Measurements from ENCODE around the gene IL12RB1. TPM values are rescaled to one million over a fixed set of nuclear protein-coding genes. Genes with fewer than 3 reads are reported as not detected.
A peak's percentile ranks its signal among the peaks of the same experiment; 100 is the strongest.

IL12RB1 gene
- total and polyA plus RNA-seq, 2 of the 13 experiments (the other 11 are each of a cell fraction or from before 2014, with no cell fraction given), result 0.03 to 0.04 TPM

DNA sequence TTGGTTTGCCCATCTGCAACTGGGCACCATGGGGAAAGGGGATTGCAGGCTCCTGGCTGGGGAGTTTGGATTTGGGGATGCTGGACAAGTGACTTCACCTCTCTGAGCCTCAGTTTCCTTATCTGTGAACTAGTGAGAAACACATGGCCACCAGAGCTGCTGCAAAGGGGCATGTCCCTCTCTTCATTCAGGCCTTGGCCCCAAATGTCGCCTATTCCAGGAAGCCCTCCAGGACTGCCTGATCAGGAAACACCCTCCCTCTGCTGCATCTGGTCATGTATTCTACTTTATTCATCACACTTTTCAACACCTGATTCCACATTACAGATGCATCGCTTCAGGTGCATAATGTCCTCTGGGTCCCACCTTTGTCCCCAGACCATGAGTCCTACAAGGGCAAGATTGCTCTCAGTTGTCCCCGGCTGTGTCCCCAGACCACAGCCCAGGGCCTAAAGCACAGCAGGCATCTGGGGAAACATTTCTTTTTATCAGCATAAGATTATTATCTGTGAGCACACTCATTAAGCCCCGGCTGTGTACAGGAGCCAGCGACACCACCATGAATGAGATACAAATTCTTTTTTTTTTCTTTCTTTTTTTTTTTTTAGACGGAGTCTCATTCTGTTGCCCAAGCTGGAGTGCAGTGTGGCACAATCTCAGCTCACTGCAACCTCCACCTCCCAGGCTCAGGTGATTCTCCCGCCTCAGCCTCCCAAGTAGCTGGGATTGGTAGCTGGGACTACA is 41.3 kb downstream of the IL12RB1 start:
- DNase-seq (ENCODE audit: low spot score) (no peak), ATAC-seq (no peak), FAIRE-seq (no peak)
- TF ChIP-seq SMARCC2 (IDR thresholded peaks at IDR 0.05) (no peak), ZNF7 (CRISPR knock-in tag; IDR thresholded peaks at IDR 0.05) (no peak), ZNF17 (CRISPR knock-in tag; IDR thresholded peaks at IDR 0.05) (no peak), JUND (CRISPR knock-in tag; IDR thresholded peaks at IDR 0.05) (no peak), EHMT2 (IDR thresholded peaks at IDR 0.05; ENCODE audit: borderline replicate concordance, low read depth, low read length) (no peak), TCF7 (IDR thresholded peaks at IDR 0.05; ENCODE audit: low read depth) (no peak), ZNF292 (CRISPR knock-in tag; IDR thresholded peaks at IDR 0.05; ENCODE audit: borderline replicate concordance, low read depth) (0 out of 2 replicates have a peak, but pooled peaks have one; percentile 3), ZFP36 (IDR thresholded peaks at IDR 0.05; ENCODE audit: borderline replicate concordance, low read depth, low read length, partially characterized antibody) (peak; percentile 96), ADNP (CRISPR knock-in tag; IDR thresholded peaks at IDR 0.05) (0 out of 2 replicates have a peak, but pooled peaks have one; percentile 51), ZNF784 (CRISPR knock-in tag; IDR thresholded peaks at IDR 0.05; ENCODE audit: borderline replicate concordance) (no peak), ZMYM3 (CRISPR knock-in tag; IDR thresholded peaks at IDR 0.05) (peak; percentile 69), MBNL3 (CRISPR knock-in tag; conservative IDR thresholded peaks at IDR 0.05) (no peak)
- H3K79me2 ChIP-seq (ENCODE audit: insufficient read depth, low read length), result no peaks in the 10 kb centered on the region
- 43% methylated on average over 7 of the region's 7 CpGs for WGBS (ENCODE audit: low lambda C conversion rate)
- ChIA-PET CTCF (ENCODE audit: low intra/inter-chr PET ratio, low total read pairs) (no interaction called here), POLR2A (interaction anchor here (0.7 kb wide), 1 partner anchor 935 kb away, joined by 3 read pairs; no protein-coding TSS in a partner anchor)
- H3K4me2 ChIP-seq (ENCODE audit: low read depth, low read length), result peak overlapping the region; percentile 85
- no peak overlapping the region for H2AFZ ChIP-seq (ENCODE audit: low read length)
- peak overlapping the region; percentile 31; the same call in 1 of the 2 replicates for H3K9ac ChIP-seq (ENCODE audit: insufficient read depth, low read depth, low read length)
- no TSS peak for BruUV-seq (replicated peaks)
- no peak overlapping the region for H3K27ac ChIP-seq (ENCODE audit: extremely low read length, insufficient read depth, low read length)
- in situ Hi-C loops (cut with HindIII; ENCODE audit: extremely low pct_ligation_motif_present, low pct_unique_long_range_greater_than_20kb) (no loop called here), intact Hi-C loops (cut with micrococcal nuclease; ENCODE audit: unreplicated experiment) (no loop called here)
- no peaks in the 10 kb centered on the region for H4K20me1 ChIP-seq (ENCODE audit: insufficient read depth, low read length)
- H3K36me3 ChIP-seq (replicated peaks in 1 of 2; ENCODE audit: control insufficient read depth in 1 of 2, insufficient read depth in 2 of 2, low read length in 2 of 2), result no peaks in the 10 kb centered on the region
- H3K27me3 ChIP-seq (ENCODE audit: control insufficient read depth in 1 of 2, insufficient read depth in 2 of 2, low read length in 2 of 2), result peaks cover 2 to 33% of the 10 kb centered on the region in 2 experiments; a peak in 2 of 5 replicates
- H3K9me3 ChIP-seq (ENCODE audit: low read length), result peaks cover 5% of the 10 kb centered on the region; the same call in 1 of the 2 replicates
- peaks cover 22% of the 10 kb centered on the region for H3K4me1 ChIP-seq (ENCODE audit: insufficient read depth, low read length)
- H3K4me3 ChIP-seq (replicated peaks in 1 of 3; ENCODE audit: insufficient read depth in 1 of 3, low read depth in 2 of 3, low read length in 3 of 3), result peak overlapping the region; percentile 35 to 69 (median 68)
